IMR-90 (cell line): ENCODE measurements around the gene PALMD.

Experiments
- CEBPB ChIP-seq: IDR thresholded peaks from 2 replicates; pipeline ENCODE4 v1.6.1; 2012; ENCODE audit warnings: low read depth, low read length, improper control_type of control experiment
- CHD1 ChIP-seq: IDR thresholded peaks from 2 replicates; pipeline ENCODE4 v1.6.1; 2012; ENCODE audit warnings: low read depth, low read length, improper control_type of control experiment
- MAFK ChIP-seq: IDR thresholded peaks from 2 replicates; pipeline ENCODE4 v1.6.1; 2012; ENCODE audit warnings: low read depth, low read length, improper control_type of control experiment
- MAZ ChIP-seq: IDR thresholded peaks from 2 replicates; pipeline ENCODE4 v1.6.1; 2012; ENCODE audit warnings: low read depth, mild to moderate bottlenecking, low read length, improper control_type of control experiment, moderate library complexity, borderline replicate concordance
- SMC3 ChIP-seq: fragments of 150-350 bp; IDR thresholded peaks from 2 replicates; pipeline ENCODE4 v1.6.1; 2016; ENCODE audit warnings: low read depth, mild to moderate bottlenecking, antibody characterized with exemption, low read length, moderate library complexity
- TF ChIP-seq, protein P1 (sequence below): conservative IDR thresholded peaks from 2 replicates; pipeline ENCODE4 v1.5.1; 2012; ENCODE audit warnings: mild to moderate bottlenecking, low read depth, low read length, improper control_type of control experiment
- TF ChIP-seq, protein P2 (sequence below): fragments of 150-350 bp; IDR thresholded peaks from 2 replicates; pipeline ENCODE4 v1.6.1; 2017; ENCODE audit warnings: mild to moderate bottlenecking, antibody characterized with exemption, low read length, low read depth

DNA sequence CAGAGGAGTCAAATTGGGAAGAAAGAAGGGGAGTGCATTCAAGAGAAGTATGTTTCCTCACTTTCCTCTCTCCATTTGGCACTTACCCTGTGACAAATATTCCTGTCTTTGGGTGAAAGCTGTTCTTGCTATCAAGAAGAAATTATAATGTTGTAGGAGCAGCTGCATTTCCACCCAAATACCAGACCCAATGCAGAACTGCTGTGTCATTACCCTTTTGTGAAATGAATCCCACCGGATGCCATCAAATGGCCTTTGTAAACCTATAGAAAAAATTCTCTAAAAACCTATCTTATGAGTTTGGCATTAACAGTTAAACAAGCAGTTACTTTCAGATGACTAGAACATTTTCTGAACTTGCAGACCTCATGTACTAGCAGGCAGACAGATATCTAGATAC, 16.7 kb upstream of the PALMD start:
- TF ChIP-seq, protein P1, sequence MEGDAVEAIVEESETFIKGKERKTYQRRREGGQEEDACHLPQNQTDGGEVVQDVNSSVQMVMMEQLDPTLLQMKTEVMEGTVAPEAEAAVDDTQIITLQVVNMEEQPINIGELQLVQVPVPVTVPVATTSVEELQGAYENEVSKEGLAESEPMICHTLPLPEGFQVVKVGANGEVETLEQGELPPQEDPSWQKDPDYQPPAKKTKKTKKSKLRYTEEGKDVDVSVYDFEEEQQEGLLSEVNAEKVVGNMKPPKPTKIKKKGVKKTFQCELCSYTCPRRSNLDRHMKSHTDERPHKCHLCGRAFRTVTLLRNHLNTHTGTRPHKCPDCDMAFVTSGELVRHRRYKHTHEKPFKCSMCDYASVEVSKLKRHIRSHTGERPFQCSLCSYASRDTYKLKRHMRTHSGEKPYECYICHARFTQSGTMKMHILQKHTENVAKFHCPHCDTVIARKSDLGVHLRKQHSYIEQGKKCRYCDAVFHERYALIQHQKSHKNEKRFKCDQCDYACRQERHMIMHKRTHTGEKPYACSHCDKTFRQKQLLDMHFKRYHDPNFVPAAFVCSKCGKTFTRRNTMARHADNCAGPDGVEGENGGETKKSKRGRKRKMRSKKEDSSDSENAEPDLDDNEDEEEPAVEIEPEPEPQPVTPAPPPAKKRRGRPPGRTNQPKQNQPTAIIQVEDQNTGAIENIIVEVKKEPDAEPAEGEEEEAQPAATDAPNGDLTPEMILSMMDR = no peak
- TF ChIP-seq CHD1 = no peak
- TF ChIP-seq, protein P2, sequence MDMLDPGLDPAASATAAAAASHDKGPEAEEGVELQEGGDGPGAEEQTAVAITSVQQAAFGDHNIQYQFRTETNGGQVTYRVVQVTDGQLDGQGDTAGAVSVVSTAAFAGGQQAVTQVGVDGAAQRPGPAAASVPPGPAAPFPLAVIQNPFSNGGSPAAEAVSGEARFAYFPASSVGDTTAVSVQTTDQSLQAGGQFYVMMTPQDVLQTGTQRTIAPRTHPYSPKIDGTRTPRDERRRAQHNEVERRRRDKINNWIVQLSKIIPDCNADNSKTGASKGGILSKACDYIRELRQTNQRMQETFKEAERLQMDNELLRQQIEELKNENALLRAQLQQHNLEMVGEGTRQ = no peak
- TF ChIP-seq MAZ = no peak
- TF ChIP-seq MAFK = no peak
- no peak for TF ChIP-seq CEBPB
- no peak for TF ChIP-seq SMC3
